Measurements from ENCODE around the gene SYTL1. TPM values are rescaled to one million over a fixed set of nuclear protein-coding genes. Genes with fewer than 3 reads are reported as not detected.

Gene SYTL1
- total and polyA plus RNA-seq, 12 donors = 0.22 to 10.9 (median 1.0) TPM; not detected in 2

DNA sequence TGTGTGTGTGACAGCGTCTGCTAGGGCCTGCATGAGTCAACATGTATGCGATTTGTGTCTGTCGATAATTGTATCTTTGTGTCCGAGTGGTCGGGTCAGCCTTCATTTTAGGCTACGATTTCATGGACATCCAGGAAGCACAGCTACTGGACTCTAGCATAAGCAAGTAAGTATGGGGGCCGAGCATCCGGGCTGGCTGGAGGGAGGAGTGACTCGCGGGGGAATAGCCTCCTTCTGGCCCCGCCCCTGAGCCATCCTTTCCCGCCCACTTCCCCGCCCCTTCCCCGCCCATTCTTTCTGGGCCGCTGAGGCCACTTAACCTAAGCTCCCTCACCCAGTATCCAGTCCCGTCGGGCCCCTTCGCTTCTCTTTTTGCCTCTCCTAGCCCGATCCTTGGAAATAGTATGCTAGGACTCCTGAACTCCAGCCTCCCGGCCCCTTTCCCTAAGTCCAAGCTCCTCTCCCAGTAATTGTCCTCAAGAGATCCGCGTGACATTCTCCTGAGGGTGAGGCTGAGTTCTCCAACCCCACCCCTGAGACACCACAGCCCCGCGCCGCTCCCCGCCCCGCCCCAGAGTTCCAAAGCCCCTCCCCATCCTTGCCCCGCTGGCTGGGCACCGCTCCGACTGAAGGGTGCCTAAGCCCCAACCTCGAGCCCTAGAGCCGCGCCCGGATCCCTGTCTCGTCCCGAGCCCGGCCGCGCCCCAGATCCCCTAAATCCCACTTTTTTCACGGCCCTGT lies 23.7 kb downstream of the SYTL1 start:
- Histone ChIP-seq H3K27me3 (no peaks in the 10 kb centered on the region), H3K9me3 (replicated peaks in 1 of 3) (no peaks in the 10 kb centered on the region), H3K27ac (peak overlapping the region; percentile 82 to 95 (median 90)), H3K36me3 (replicated peaks in 1 of 2) (peaks cover 0 to 39% of the 10 kb centered on the region in 2 donors), H3K4me3 (peak overlapping the region; percentile 25 to 90 (median 36)), H3K4me1 (replicated peaks in 1 of 2) (peaks cover 6 to 23% of the 10 kb centered on the region in 2 donors)
- intact Hi-C loops (cut with DNase I) = no loop called here
- peak; percentile 88 to 95 (median 90) for DNase-seq
- WGBS, 4 donors = 2 to 3% (median 3%) methylated on average over 28 to 40 of the region's 40 CpGs
- TF ChIP-seq, protein P1, sequence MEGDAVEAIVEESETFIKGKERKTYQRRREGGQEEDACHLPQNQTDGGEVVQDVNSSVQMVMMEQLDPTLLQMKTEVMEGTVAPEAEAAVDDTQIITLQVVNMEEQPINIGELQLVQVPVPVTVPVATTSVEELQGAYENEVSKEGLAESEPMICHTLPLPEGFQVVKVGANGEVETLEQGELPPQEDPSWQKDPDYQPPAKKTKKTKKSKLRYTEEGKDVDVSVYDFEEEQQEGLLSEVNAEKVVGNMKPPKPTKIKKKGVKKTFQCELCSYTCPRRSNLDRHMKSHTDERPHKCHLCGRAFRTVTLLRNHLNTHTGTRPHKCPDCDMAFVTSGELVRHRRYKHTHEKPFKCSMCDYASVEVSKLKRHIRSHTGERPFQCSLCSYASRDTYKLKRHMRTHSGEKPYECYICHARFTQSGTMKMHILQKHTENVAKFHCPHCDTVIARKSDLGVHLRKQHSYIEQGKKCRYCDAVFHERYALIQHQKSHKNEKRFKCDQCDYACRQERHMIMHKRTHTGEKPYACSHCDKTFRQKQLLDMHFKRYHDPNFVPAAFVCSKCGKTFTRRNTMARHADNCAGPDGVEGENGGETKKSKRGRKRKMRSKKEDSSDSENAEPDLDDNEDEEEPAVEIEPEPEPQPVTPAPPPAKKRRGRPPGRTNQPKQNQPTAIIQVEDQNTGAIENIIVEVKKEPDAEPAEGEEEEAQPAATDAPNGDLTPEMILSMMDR (IDR thresholded peaks at IDR 0.05) = no peak
- peak in 1 of 2 donors; percentile 73 for TF ChIP-seq POLR2A (IDR thresholded peaks at IDR 0.05)

DNA sequence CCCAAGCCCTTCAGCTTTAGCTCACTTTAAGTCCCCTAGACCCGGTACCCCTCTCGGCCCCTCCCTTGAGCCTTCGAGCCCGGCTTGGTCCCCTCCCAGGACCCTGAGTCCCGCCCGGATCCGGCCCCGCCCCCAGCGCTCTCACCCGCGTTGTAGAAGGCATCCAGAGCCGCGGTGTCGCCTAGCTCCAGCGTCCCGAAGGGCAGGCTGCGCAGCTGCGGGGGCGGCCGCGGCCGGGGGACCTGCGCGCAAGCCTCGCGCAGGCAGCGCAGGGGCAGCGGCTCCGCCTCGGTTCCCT lies 24.2 kb downstream of the SYTL1 start:
- H3K9me3 ChIP-seq (replicated peaks in 1 of 3) = no peaks in the 10 kb centered on the region
- H3K27ac ChIP-seq = peak overlapping the region; percentile 82 to 95 (median 90)
- intact Hi-C loops (cut with DNase I) = no loop called here
- H3K27me3 ChIP-seq = no peaks in the 10 kb centered on the region
- H3K4me3 ChIP-seq = peak overlapping the region; percentile 25 to 90 (median 36)
- TF ChIP-seq, protein P1 (IDR thresholded peaks at IDR 0.05) = no peak
- TF ChIP-seq POLR2A (IDR thresholded peaks at IDR 0.05) = peak in 1 of 2 donors; percentile 14
- 0 to 3% (median 0%) methylated on average over 4 to 30 of the region's 30 CpGs for WGBS, 4 donors
- peaks cover 0 to 35% of the 10 kb centered on the region in 2 donors for H3K36me3 ChIP-seq (replicated peaks in 1 of 2)
- peak; percentile 82 to 91 (median 85) for DNase-seq
- H3K4me1 ChIP-seq (replicated peaks in 1 of 2) = peaks cover 6 to 23% of the 10 kb centered on the region in 2 donors

DNA sequence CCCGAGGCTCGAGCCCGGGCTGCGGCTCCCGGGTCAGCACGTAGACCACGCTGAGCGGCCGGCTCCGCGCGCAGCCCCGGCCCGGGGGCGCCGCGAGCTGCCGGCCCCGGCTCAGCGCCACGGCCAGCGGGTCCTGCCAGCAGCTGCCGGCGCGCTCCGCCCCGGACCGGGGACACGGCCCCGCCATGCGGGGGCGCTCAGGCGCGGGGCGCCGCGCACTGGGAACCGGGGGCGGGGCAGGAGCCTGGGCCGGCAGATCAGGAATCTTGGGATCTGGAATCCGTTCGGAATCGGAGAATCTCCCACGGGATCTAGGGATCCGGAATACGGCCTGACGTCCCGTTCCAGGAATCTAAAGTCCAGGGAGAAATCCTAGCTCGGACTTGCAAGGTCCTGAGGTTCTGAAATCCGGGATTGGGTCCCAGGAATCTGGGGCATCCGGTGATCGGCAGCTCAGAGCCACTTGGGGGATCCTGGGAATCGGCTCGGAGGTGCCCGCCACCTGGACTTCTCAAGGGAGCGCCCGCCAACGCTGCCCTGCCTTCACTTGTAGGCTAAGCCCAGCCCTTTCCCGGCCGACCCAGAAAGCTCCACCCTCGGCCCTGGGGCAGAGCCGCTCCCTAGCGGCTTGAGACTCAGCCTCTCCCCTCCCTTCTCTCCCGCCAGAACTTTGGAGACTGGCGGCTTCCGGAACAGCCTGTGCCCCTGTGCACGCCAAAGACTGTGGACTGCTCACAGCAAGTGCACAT lies 24.8 kb downstream of the SYTL1 start, which contains the start of gene MAP3K6:
MAP3K6 (minus strand) TSS at position 551 of the 749 bp plus-strand sequence; CDS start at position 187, 364 bp downstream.
- peak; percentile 76 to 93 (median 89) for DNase-seq
- TF ChIP-seq, protein P1 (IDR thresholded peaks at IDR 0.05) = peak in 3 of 6 experiments; percentile 24 to 30 (median 24)
- TF ChIP-seq POLR2A (IDR thresholded peaks at IDR 0.05) = peak; percentile 59 to 72
- Histone ChIP-seq H3K4me1 (replicated peaks in 1 of 2) (peaks cover 6 to 23% of the 10 kb centered on the region in 2 donors), H3K36me3 (replicated peaks in 1 of 2) (peaks cover 0 to 30% of the 10 kb centered on the region in 2 donors), H3K27ac (peak within 1 kb of the TSS; percentile 83 to 95 (median 90)), H3K27me3 (no peaks in the 10 kb centered on the region), H3K9me3 (replicated peaks in 1 of 3) (no peaks in the 10 kb centered on the region), H3K4me3 (peak within 1 kb of the TSS; percentile 25 to 90 (median 40))
- WGBS, 4 donors = 0 to 1% (median 0%) methylated on average over 9 to 67 of the region's 67 CpGs
- intact Hi-C loops (cut with DNase I) = no loop called here

DNA sequence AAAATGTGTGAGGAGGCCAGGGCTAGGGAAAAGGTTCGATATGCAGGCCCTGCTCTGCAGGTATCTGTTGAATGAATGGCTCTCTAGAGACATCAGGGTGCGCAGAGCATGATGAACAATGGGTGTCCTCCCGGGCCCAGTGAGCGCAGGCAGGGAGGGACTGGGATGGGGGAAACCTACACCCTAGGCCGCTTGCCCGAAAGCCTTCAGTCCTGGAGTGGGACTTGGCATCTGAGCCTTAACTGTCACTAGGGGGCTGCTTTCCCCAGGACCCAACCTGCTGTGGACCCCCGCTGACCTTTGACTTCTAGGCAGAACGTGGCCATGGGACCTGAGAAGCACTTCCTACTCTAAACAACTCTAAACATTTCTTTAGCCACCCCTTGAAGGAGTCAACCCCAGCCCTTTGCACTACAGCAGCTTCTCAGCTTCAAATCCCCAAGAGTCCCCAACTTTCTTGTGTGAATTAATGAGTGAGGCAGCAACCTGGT lies 25.4 kb downstream of the SYTL1 start:
- H3K36me3 ChIP-seq (replicated peaks in 1 of 2) = peaks cover 0 to 24% of the 10 kb centered on the region in 2 donors
- intact Hi-C loops (cut with DNase I) = no loop called here
- 23 to 43% (median 37%) methylated on average over 4 to 8 of the region's 8 CpGs for WGBS, 4 donors
- H3K4me3 ChIP-seq = peak overlapping the region in 2 of 4 donors; percentile 39 to 90
- DNase-seq = no peak
- H3K27ac ChIP-seq = peak overlapping the region in 4 of 5 donors; percentile 87 to 95 (median 92)
- H3K9me3 ChIP-seq (replicated peaks in 1 of 3) = no peaks in the 10 kb centered on the region
- H3K27me3 ChIP-seq = no peaks in the 10 kb centered on the region
- TF ChIP-seq, protein P1 (IDR thresholded peaks at IDR 0.05) = no peak
- no peak for TF ChIP-seq POLR2A (IDR thresholded peaks at IDR 0.05)
- peaks cover 6 to 23% of the 10 kb centered on the region in 2 donors for H3K4me1 ChIP-seq (replicated peaks in 1 of 2)

Data from adrenal gland (tissue), 12 donors.